Common myeloid progenitor, CD34-positive (primary cell): ENCODE results near the gene NPBWR2. TPM values are rescaled to one million over a fixed set of nuclear protein-coding genes. Genes with fewer than 3 reads are reported as not detected.
A peak's percentile ranks its signal among the peaks of the same experiment; 100 is the strongest.

Source experiments
- CTCF ChIA-PET: fragments of 350-600 bp; sonication (Branson Sonifier 250); formaldehyde crosslinking; loops from one replicate; lab custom pipeline; 2021; ENCODE audit warnings: antibody characterized with exemption; lab: Charles Lee
- POLR2A ChIA-PET: fragments of 350-600 bp; sonication (Branson Sonifier 250); formaldehyde crosslinking; loops from one replicate; lab custom pipeline; 2021; ENCODE audit warnings: antibody characterized with exemption; lab: Charles Lee
- DNase-seq, 3 donors: peaks; one replicate each; pipeline versions ENCODE4 v3.0.0 to v3.0.0-alpha.2; 2013
- H3K27ac ChIP-seq, 2 experiments: 1 replicate in 1 of 2; 2 replicates in 1 of 2; pipeline ENCODE4 v1.7.0; 2013; ENCODE audit warnings: inconsistent platforms in 2 of 2, low read length in 2 of 2, mild to moderate bottlenecking in 2 of 2, low read depth in 1 of 2, moderate library complexity in 1 of 2; ENCODE audit not compliant: severe bottlenecking in 2 of 2, insufficient read depth in 1 of 2, poor library complexity in 1 of 2
- H3K27me3 ChIP-seq, 5 experiments: replicated peaks in 2 of 5; 1 replicate in 3 of 5; 2 replicates in 2 of 5; pipeline versions ENCODE4 v1.6.1 to v1.7.0; 2013; ENCODE audit warnings: low read length in 4 of 5, mild to moderate bottlenecking in 2 of 5, moderate library complexity in 2 of 5, inconsistent platforms in 1 of 5; ENCODE audit not compliant: insufficient read depth in 5 of 5, control insufficient read depth in 4 of 5
- H3K36me3 ChIP-seq, 4 experiments: 1 replicate in 2 of 4; 2 replicates in 2 of 4; pipeline versions ENCODE4 v1.6.1 to v1.7.0; 2013; ENCODE audit warnings: low read length in 3 of 4, control low read depth in 1 of 4, mild to moderate bottlenecking in 1 of 4; ENCODE audit not compliant: control insufficient read depth in 4 of 4, insufficient read depth in 4 of 4
- H3K4me1 ChIP-seq, 4 experiments: 1 replicate in 3 of 4; 2 replicates in 1 of 4; pipeline versions ENCODE4 v1.6.1 to v1.7.1; 2013; ENCODE audit warnings: low read length in 3 of 4, mild to moderate bottlenecking in 3 of 4, control low read depth in 1 of 4, inconsistent platforms in 1 of 4, moderate library complexity in 1 of 4; ENCODE audit not compliant: control insufficient read depth in 4 of 4, insufficient read depth in 4 of 4; ENCODE audit errors: control extremely low read depth in 1 of 4
- H3K4me3 ChIP-seq, 7 experiments: 1 replicate in 4 of 7; 2 replicates in 3 of 7; pipeline versions ENCODE4 v1.5.1 to v1.7.0; 2013; ENCODE audit warnings: mild to moderate bottlenecking in 7 of 7, low read length in 6 of 7, moderate library complexity in 6 of 7, inconsistent platforms in 2 of 7, low read depth in 2 of 7, control low read depth in 1 of 7; ENCODE audit not compliant: insufficient read depth in 4 of 7, control insufficient read depth in 1 of 7; ENCODE audit errors: extremely low read depth in 1 of 7
- H3K9me3 ChIP-seq, 5 experiments: 1 replicate in 4 of 5; 2 replicates in 1 of 5; pipeline versions ENCODE4 v1.6.1 to v1.7.1; 2013; ENCODE audit warnings: low read length in 4 of 5, mild to moderate bottlenecking in 2 of 5, inconsistent platforms in 1 of 5, low read depth in 1 of 5, moderate library complexity in 1 of 5; ENCODE audit not compliant: control insufficient read depth in 4 of 5, insufficient read depth in 2 of 5; ENCODE audit errors: control extremely low read depth in 1 of 5
- WGBS: methylation state at CpG from one replicate; pipeline ENCODE4 v1.1.5; 2013; ENCODE audit not compliant: insufficient coverage; 5-methylcytosine and 5-hydroxymethylcytosine counted together
- polyA plus RNA-seq: library from polyadenylated mRNA; unstranded; fragments of 120-200 nt; gene quantifications from one replicate; pipeline ENCODE4 v1.2.1, GENCODE V29; 2013

Gene NPBWR2
- 0.05 TPM for polyA plus RNA-seq

GRCh38 chr20:64106981-64107735 lies at the start of gene NPBWR2:
Gene NPBWR2 (minus strand): TSS chr20:64107565. CDS start chr20:64106831, 734 bp downstream.
- H3K27me3 ChIP-seq = peaks cover 0 to 3% (median 0%) of the 10 kb centered on the region in 5 experiments
- H3K4me3 ChIP-seq = peak within 1 kb of the TSS in 2 of 7 experiments; percentile 44 to 53
- CTCF ChIA-PET = interaction anchor here (1.0 to 7.1 kb wide), 8 partner anchors 7 to 126 kb away, joined by 3 to 67 read pairs (median 4); partner anchors contain the start of genes LKAAEAR1, OPRL1, PRPF6 and RGS19
- no peaks in the 10 kb centered on the region for H3K36me3 ChIP-seq
- no peaks in the 10 kb centered on the region for H3K9me3 ChIP-seq
- H3K27ac ChIP-seq = no peak within 1 kb of the TSS
- peaks cover 0 to 55% (median 34%) of the 10 kb centered on the region in 4 experiments for H3K4me1 ChIP-seq
- 65% methylated on average over 18 of the region's 22 CpGs for WGBS
- peak; percentile 63 to 84 (median 79) for DNase-seq
- POLR2A ChIA-PET = no interaction called here

- H3K36me3 ChIP-seq = no peaks in the 10 kb centered on the region
- ChIA-PET CTCF (interaction anchor here (0.9 kb wide), 1 partner anchor 9 kb away, joined by 3 read pairs; no protein-coding TSS in a partner anchor), POLR2A (interaction anchor here (0.6 kb wide), 1 partner anchor 649 kb away, joined by 4 read pairs; no protein-coding TSS in a partner anchor)
- H3K27ac ChIP-seq = no peak overlapping the region
- H3K27me3 ChIP-seq = peaks cover 0 to 20% (median 8%) of the 10 kb centered on the region in 5 experiments
- no peak for DNase-seq
- H3K9me3 ChIP-seq = no peaks in the 10 kb centered on the region
- WGBS = 80% methylated on average over 9 of the region's 9 CpGs
- no peaks in the 10 kb centered on the region for H3K4me1 ChIP-seq
- no peak overlapping the region for H3K4me3 ChIP-seq
Measured at GRCh38 chr20:64156136-64156885, 48.9 kb upstream of the NPBWR2 start.

- no peak overlapping the region for H3K4me3 ChIP-seq
- H3K4me1 ChIP-seq = no peaks in the 10 kb centered on the region
- ChIA-PET CTCF (interaction anchor here (0.9 kb wide), 1 partner anchor 10 kb away, joined by 3 read pairs; no protein-coding TSS in a partner anchor), POLR2A (interaction anchor here (0.6 kb wide), 1 partner anchor 648 kb away, joined by 4 read pairs; no protein-coding TSS in a partner anchor)
- no peak overlapping the region for H3K27ac ChIP-seq
- DNase-seq = no peak
- no peaks in the 10 kb centered on the region for H3K36me3 ChIP-seq
- WGBS = 94% methylated on average over 22 of the region's 22 CpGs
- peaks cover 0 to 12% (median 5%) of the 10 kb centered on the region in 5 experiments for H3K27me3 ChIP-seq
- H3K9me3 ChIP-seq = no peaks in the 10 kb centered on the region
Measured at GRCh38 chr20:64155258-64156135, 48.1 kb upstream of the NPBWR2 start.

GRCh38 chr20:64154590-64155257 lies 47.4 kb upstream of the NPBWR2 start:
- Histone ChIP-seq H3K27ac (no peak overlapping the region), H3K36me3 (no peaks in the 10 kb centered on the region), H3K4me1 (no peaks in the 10 kb centered on the region), H3K9me3 (peaks cover 0 to 2% (median 0%) of the 10 kb centered on the region in 5 experiments), H3K4me3 (no peak overlapping the region), H3K27me3 (peaks cover 0 to 4% (median 0%) of the 10 kb centered on the region in 5 experiments)
- POLR2A ChIA-PET = no interaction called here
- WGBS = 96% methylated on average over 7 of the region's 9 CpGs
- no peak for DNase-seq
- CTCF ChIA-PET = no interaction called here

- Histone ChIP-seq H3K27ac (no peak overlapping the region), H3K27me3 (no peaks in the 10 kb centered on the region), H3K36me3 (no peaks in the 10 kb centered on the region), H3K9me3 (peaks cover 0 to 4% (median 0%) of the 10 kb centered on the region in 5 experiments), H3K4me3 (no peak overlapping the region), H3K4me1 (no peaks in the 10 kb centered on the region)
- 97% methylated on average over 19 of the region's 20 CpGs for WGBS
- CTCF ChIA-PET = no interaction called here
- DNase-seq = no peak
- POLR2A ChIA-PET = no interaction called here
Measured at GRCh38 chr20:64153861-64154589, 46.7 kb upstream of the NPBWR2 start.

GRCh38 chr20:64153410-64153809 lies 46.0 kb upstream of the NPBWR2 start:
- Histone ChIP-seq H3K27me3 (no peaks in the 10 kb centered on the region), H3K4me1 (no peaks in the 10 kb centered on the region), H3K36me3 (no peaks in the 10 kb centered on the region), H3K4me3 (no peak overlapping the region), H3K9me3 (peaks cover 0 to 4% (median 0%) of the 10 kb centered on the region in 5 experiments), H3K27ac (no peak overlapping the region)
- no peak for DNase-seq
- ChIA-PET CTCF (no interaction called here), POLR2A (no interaction called here)
- WGBS = 100% methylated on average over 1 of the region's 2 CpGs
